Epithelial cell of proximal tubule (primary cell): ENCODE measurements around the gene SIRT4. TPM values are rescaled to one million over a fixed set of nuclear protein-coding genes. Genes with fewer than 3 reads are reported as not detected.
A peak's percentile ranks its signal among the peaks of the same experiment; 100 is the strongest.
"Not testable (repeated sequence)": the region's sequence is repeated elsewhere in the genome, so short reads cannot be mapped to it uniquely, and the experiment has no call there.

Experiments
- DNase-seq: peaks from one replicate; pipeline ENCODE4 v3.0.0-alpha.2; 2011; ENCODE audit warnings: low read depth
- H3K4me3 ChIP-seq: 2 replicates; pipeline ENCODE4 v1.5.1; 2011; ENCODE audit warnings: low read depth, mild to moderate bottlenecking, low read length
- total RNA-seq: library from RNA; depleted of rRNA; stranded (reverse); fragments of >200 nt; gene quantifications from 2 replicates; pipeline ENCODE4 v1.2.3, GENCODE V29; 2015
- TF ChIP-seq, protein P1 (sequence below): conservative IDR thresholded peaks from 2 replicates; pipeline ENCODE4 v1.5.1; 2012; ENCODE audit warnings: low read depth, mild to moderate bottlenecking, low read length

SIRT4 gene, protein sequence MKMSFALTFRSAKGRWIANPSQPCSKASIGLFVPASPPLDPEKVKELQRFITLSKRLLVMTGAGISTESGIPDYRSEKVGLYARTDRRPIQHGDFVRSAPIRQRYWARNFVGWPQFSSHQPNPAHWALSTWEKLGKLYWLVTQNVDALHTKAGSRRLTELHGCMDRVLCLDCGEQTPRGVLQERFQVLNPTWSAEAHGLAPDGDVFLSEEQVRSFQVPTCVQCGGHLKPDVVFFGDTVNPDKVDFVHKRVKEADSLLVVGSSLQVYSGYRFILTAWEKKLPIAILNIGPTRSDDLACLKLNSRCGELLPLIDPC
- 0.35 and 1.2 TPM in 2 replicates for total RNA-seq

DNA sequence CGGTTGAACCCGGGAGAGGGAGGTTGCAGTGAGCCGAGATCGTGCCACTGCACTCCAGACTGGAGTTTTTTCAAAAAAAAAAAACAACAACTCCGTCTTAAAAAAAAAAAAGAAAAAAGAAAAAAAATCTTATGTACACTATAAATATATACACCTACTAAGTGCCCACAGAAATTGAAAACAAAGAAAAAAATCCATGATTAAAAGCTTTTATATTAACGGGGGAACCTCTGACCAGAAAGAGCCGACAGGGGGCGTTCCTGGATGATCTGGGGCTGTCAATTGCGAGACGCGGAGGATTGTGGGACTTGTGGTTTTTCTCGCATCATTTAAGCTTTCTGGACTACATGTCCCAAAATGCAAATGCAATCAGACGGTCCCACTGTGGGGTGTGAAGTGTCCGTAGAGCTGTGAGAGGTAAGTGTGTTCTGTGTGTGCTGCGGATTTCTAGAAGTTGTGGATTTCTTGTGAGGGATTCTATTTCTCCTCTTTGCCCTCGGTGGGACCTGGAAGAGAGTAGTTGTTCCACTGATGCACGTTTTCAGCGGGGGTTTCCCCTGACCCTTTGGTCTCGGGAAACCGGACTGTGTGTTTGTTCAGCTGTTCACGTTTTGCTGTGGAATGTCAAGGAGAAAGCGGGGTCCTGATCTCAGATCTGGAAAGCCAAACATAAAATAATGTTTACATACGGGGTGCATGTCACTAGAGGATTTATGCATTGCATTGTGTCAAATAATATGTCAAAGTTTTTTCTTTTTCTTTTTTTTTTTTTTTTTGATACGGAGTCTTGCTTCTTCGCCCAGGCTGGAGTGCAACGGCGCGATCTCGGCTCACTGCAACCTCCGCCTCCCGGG lies at the start of gene SIRT4:
Gene SIRT4, plus strand, starts transcription at position 360 of the 854 bp plus-strand sequence. CDS start 1,241 bp downstream, outside the sequence.
- TF ChIP-seq, protein P1, sequence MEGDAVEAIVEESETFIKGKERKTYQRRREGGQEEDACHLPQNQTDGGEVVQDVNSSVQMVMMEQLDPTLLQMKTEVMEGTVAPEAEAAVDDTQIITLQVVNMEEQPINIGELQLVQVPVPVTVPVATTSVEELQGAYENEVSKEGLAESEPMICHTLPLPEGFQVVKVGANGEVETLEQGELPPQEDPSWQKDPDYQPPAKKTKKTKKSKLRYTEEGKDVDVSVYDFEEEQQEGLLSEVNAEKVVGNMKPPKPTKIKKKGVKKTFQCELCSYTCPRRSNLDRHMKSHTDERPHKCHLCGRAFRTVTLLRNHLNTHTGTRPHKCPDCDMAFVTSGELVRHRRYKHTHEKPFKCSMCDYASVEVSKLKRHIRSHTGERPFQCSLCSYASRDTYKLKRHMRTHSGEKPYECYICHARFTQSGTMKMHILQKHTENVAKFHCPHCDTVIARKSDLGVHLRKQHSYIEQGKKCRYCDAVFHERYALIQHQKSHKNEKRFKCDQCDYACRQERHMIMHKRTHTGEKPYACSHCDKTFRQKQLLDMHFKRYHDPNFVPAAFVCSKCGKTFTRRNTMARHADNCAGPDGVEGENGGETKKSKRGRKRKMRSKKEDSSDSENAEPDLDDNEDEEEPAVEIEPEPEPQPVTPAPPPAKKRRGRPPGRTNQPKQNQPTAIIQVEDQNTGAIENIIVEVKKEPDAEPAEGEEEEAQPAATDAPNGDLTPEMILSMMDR = peak; percentile 87
- DNase-seq = peak; percentile 72
- H3K4me3 ChIP-seq = peak within 1 kb of the TSS; percentile 79

DNA sequence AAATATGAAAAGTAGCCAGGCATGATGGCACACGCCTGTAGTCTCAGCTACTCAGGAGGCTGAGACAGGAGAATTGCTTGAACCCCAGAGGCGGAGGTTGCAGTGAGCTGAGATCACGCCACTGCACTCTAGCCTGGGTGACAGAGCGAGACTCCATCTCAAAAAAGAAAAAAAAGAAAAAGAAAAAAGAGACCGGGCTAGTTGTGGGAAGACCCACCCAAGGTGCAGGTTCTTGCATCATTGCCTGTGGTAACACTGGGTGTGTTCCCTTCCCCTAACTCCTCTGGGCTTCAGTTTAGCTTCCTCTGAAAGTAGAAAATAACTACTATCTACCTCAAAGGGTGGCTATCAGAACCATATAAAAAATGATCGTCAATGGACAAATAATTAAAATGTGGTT lies 48.8 kb upstream of the SIRT4 start:
- not testable (repeated sequence) for H3K4me3 ChIP-seq, DNase-seq

DNA sequence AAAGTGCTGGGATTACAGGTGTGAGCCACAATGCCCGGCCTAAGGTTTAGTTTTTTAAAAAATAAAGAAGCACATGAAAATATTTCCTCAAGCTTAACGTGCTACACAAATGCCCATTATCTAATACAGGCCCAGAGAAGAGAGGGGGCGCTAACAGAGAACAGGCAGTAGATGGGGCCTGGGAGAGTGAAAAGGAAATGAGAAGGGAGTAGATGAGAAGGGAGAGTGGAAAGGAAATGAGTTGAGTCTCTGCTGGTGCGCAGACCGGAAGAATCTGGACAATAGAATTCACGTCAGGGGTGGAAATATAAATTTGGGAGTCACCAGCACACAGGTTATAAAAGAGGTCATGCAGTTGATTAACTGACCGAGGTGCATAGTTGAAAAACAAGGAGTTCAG lies 47.3 kb upstream of the SIRT4 start:
- no peak for DNase-seq
- TF ChIP-seq, protein P1 = no peak
- no peak overlapping the region for H3K4me3 ChIP-seq

DNA sequence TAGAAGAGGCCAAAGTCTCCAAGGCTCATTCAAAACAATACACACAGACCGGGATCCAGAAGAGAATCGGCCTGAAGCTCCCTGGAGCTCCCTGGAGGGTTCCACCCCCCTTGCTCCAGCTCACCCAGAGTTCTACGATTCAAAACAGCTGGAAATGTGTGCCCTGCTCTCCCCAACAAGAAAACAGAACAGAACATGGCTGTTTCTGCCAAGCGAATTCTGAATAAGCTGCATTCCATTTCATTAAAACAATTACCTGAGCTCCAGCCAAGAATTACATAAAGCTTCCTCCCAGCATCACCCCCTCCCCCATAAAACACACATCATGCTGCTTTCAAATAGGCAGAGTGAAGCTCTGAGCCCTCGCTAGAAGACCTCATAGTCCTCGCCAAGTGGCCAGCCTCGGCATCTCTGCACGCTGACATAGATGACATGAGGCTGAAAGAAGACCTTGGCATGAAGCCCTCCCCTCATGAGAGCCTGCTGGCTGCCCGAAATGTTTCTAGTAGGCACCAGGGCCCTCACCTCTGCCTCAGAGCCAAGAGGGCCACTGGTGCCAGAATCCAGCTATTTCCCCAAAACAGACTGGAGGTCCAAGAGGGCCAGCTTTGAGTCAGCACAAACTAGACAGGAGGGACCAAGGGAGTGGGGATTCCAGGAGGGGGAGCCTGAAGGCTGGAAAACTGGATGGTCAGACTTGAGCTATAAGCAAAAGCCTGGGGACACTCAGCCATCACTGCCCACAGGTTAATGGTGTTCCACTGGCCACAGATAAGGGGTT lies 44.9 kb upstream of the SIRT4 start:
- no peak for DNase-seq

DNA sequence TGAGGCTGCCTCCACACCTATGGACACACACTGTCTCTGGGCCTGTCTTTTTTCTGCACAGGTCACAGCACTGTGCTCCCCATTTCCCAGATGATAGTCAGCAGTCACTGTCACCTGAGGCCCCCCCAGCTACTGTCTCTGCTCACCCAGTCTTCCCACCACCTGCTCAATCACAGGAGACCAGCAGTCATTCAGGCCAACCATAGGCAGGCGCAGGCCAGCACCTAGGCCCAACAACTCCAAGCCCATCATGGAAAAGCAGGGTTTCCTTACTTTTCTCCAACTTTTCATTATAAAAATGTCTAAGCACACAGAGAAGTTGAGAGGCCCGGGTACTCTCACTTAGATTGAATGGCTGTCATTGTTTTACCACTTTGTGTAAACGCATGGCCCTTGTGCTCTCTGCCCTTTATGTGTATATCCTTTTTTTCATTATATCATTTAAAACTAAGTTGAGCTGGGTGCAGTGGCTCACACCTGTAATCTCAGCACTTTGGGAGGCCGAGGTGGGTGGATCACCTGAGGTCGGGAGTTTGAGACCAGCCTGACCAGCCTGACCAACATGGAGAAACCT lies 43.7 kb upstream of the SIRT4 start:
- TF ChIP-seq, protein P1 = no peak
- DNase-seq = no peak
- H3K4me3 ChIP-seq = no peak overlapping the region

More for the DNA sequence above, 44.9 kb upstream of the SIRT4 start:
- no peak overlapping the region for H3K4me3 ChIP-seq
- TF ChIP-seq, protein P1 = no peak

DNA sequence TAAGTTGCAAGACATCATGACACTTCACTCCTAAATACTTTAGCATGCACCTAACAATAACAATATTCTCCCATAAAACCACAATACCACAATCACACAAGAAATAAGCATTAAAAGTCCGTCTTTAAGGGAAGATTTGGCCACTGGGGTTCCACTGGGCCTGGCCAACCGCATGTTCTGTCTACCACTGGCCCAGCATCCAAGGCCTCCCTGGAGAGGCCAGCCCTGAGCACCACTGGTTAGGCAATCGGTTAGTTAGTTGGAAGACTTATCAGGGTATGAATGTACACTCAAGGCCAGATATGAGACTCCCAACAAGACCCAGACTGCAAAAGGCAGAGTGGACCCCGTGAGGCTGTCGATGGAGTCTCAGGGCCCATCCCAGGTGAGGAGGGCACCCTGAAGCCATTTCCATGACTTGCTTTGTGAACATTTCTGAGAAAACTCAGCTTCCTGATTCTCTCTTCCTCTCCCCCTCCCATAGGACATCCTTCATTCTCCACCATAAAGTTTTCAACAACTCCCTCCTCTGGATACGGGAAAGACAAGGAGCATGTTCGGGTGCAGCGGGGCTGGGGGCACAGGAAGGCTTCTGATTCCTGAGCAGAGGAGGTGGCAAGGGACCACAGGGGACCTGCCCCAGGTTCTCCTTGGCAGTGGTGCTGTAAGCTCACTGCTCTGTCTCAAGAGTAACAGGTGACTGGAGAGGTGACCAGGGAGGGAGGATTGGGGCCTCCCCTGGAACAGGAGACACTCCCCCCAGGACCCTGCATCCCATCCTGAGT lies 42.5 kb upstream of the SIRT4 start:
- no peak for DNase-seq
- H3K4me3 ChIP-seq = no peak overlapping the region
- TF ChIP-seq, protein P1 = no peak
